HepG2 (cell line): ENCODE results near the gene LYRM4. TPM values are rescaled to one million over a fixed set of nuclear protein-coding genes. Genes with fewer than 3 reads are reported as not detected.

Source experiments
- AGO1 ChIP-seq: fragments of 200-400 bp; formaldehyde crosslinking; IDR thresholded peaks from 2 replicates; pipeline ENCODE4 v1.6.1; 2017; ENCODE audit warnings: mild to moderate bottlenecking, low read depth, low read length, moderate library complexity; ENCODE audit not compliant: poor library complexity, severe bottlenecking
- AGO2 ChIP-seq: fragments of 200-400 bp; formaldehyde crosslinking; optimal IDR thresholded peaks from 2 replicates; pipeline ENCODE3; 2017; ENCODE audit warnings: mild to moderate bottlenecking, low read depth, low read length, moderate library complexity
- ATM ChIP-seq: fragments of 450-650 bp; IDR thresholded peaks from 2 replicates; pipeline ENCODE4 v1.7.1; 2017; ENCODE audit warnings: mild to moderate bottlenecking, borderline replicate concordance
- CCDC6 ChIP-seq: sonication (generic); formaldehyde crosslinking; IDR thresholded peaks from 2 replicates; pipeline ENCODE4 v1.8.1; 2022; ENCODE audit warnings: mild to moderate bottlenecking, missing genetic modification reagents, moderate library complexity
- GTF2F1 ChIP-seq: fragments of 150-350 bp; IDR thresholded peaks from 2 replicates; pipeline ENCODE4 v1.6.1; 2014; ENCODE audit warnings: low read length
- KLF11 ChIP-seq: IDR thresholded peaks from 2 replicates; pipeline ENCODE4 v1.6.1; 2016; ENCODE audit warnings: missing compliant biosample characterization
- MBNL3 ChIP-seq: fragments of 250-450 bp; sonication (Bioruptor Pico); conservative IDR thresholded peaks from 2 replicates; pipeline ENCODE4 v1.8.0; 2022; ENCODE audit warnings: mild to moderate bottlenecking, inconsistent platforms
- SALL2 ChIP-seq: sonication (generic); formaldehyde crosslinking; IDR thresholded peaks from 2 replicates; pipeline ENCODE4 v1.8.1; 2023; ENCODE audit warnings: mild to moderate bottlenecking, missing genetic modification reagents, inconsistent platforms
- SMAD3 ChIP-seq: sonication (generic); formaldehyde crosslinking; IDR thresholded peaks from 2 replicates; pipeline ENCODE4 v1.4.0; 2020; ENCODE audit warnings: missing genetic modification reagents
- STAG1 ChIP-seq: sonication (generic); formaldehyde crosslinking; IDR thresholded peaks from 2 replicates; pipeline ENCODE4 v1.4.0; 2020; ENCODE audit warnings: missing genetic modification reagents
- TGIF2 ChIP-seq: IDR thresholded peaks from 2 replicates; pipeline ENCODE4 v1.6.1; 2016; ENCODE audit warnings: control low read depth, missing compliant biosample characterization
- ZBTB8A ChIP-seq: sonication (generic); formaldehyde crosslinking; IDR thresholded peaks from 2 replicates; pipeline ENCODE4 v1.4.0; 2020; ENCODE audit warnings: mild to moderate bottlenecking, low read depth, missing genetic modification reagents, borderline replicate concordance
- ZKSCAN8 ChIP-seq: IDR thresholded peaks from 2 replicates; pipeline ENCODE4 v1.6.1; 2016; ENCODE audit warnings: borderline replicate concordance, missing genetic modification reagents, missing compliant biosample characterization
- ZNF644 ChIP-seq: IDR thresholded peaks from 2 replicates; pipeline ENCODE4 v1.6.1; 2016; ENCODE audit warnings: low read depth
- polyA plus RNA-seq, 8 experiments: library from polyadenylated mRNA; depleted of rRNA in 3 of 8; stranded (reverse) in 7 of 8; unstranded in 1 of 8; fragments of >200 nt; fragmentation: Illumina TruSeq in 4 of 8; extraction: Trizol in 4 of 8; gene quantifications; 2 replicates each; pipeline versions ENCODE4 v1.2.1 to v1.2.3, GENCODE V29; 2011 to 2016; ENCODE audit warnings: low read depth in 4 of 8, missing spikeins in 1 of 8, mixed read lengths in 1 of 8; ENCODE audit not compliant: insufficient read depth in 1 of 8
- total RNA-seq, 5 experiments: library from RNA; depleted of rRNA; stranded (reverse); fragments of >200 nt; fragmentation: Illumina TruSeq; extraction: Trizol; gene quantifications; 2 replicates each; pipeline ENCODE4 v1.2.3, GENCODE V29; 2016; ENCODE audit warnings: low read depth in 1 of 5
- TF ChIP-seq, protein P1 (sequence below): IDR thresholded peaks from 2 replicates; pipeline ENCODE4 v1.6.1; 2016; ENCODE audit warnings: low read depth, missing genetic modification reagents, missing compliant biosample characterization
- TF ChIP-seq, protein P2 (sequence below): sonication (generic); formaldehyde crosslinking; IDR thresholded peaks from 2 replicates; pipeline ENCODE4 v1.9.0; 2022; ENCODE audit warnings: missing genetic modification reagents, mild to moderate bottlenecking, borderline replicate concordance
- TF ChIP-seq, protein P3 (sequence below): sonication (generic); formaldehyde crosslinking; IDR thresholded peaks from 2 replicates; pipeline ENCODE4 v1.5.0; 2020; ENCODE audit warnings: missing genetic modification reagents
- TF ChIP-seq, protein P4 (sequence below): sonication (generic); formaldehyde crosslinking; IDR thresholded peaks from 2 replicates; pipeline ENCODE4 v1.4.0; 2020; ENCODE audit warnings: mild to moderate bottlenecking, missing genetic modification reagents
- TF ChIP-seq, protein P5 (sequence below): sonication (generic); formaldehyde crosslinking; IDR thresholded peaks from 2 replicates; pipeline ENCODE4 v1.4.0; 2020; ENCODE audit warnings: missing genetic modification reagents

The LYRM4 gene
- total and polyA plus RNA-seq, 2 of the 13 experiments (the other 11 are each of a cell fraction or from before 2014, with no cell fraction given), result 64.6 to 67.5 TPM

DNA sequence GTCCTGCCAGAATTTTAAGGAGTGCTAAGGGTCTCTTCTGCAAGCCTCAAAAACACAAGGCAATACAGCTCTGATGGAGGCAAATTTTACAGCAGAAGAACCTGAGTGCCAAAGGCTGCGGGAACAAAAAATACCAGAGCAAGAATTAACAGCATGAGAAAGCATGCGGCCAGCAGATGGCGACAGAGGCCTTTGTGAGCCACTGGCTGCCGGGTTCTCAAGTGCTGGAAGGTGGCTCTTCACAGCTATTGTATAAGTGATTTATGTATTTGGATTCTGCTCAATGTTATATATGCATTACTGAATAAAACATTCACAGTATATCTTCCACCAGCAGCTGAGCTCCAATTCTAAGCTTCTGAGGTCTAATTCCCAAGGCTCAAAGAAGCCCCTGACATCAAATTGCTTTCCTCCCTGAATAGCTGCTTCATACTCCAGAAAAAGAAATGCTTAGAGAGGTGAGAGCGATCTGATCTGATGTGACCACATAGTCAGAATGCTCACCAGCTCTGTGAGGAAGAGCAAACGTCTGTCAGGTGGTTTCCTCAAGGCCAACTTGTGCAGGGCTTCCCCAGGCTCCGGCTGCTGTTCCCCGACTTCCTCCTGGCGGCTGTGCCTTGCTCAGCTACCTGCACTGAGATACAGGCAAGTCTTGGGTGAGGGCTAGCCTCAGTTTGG lies 117.0 kb downstream of the LYRM4 start (continued):
- TF ChIP-seq AGO2 (no peak), MBNL3 (CRISPR knock-in tag) (no peak), ZNF644 (no peak), KLF11 (CRISPR knock-in tag) (0 out of 2 replicates have a peak, but pooled peaks have one; percentile 35), AGO1 (no peak), SMAD3 (CRISPR knock-in tag) (peak; percentile 51; the same call in 1 of the 2 replicates), ZBTB8A (CRISPR knock-in tag) (no peak), ATM (no peak), TGIF2 (no peak), ZKSCAN8 (CRISPR knock-in tag) (no peak), STAG1 (CRISPR knock-in tag) (peak; percentile 97), CCDC6 (CRISPR knock-in tag) (no peak), SALL2 (CRISPR knock-in tag) (no peak), GTF2F1 (no peak)
- TF ChIP-seq, protein P1, sequence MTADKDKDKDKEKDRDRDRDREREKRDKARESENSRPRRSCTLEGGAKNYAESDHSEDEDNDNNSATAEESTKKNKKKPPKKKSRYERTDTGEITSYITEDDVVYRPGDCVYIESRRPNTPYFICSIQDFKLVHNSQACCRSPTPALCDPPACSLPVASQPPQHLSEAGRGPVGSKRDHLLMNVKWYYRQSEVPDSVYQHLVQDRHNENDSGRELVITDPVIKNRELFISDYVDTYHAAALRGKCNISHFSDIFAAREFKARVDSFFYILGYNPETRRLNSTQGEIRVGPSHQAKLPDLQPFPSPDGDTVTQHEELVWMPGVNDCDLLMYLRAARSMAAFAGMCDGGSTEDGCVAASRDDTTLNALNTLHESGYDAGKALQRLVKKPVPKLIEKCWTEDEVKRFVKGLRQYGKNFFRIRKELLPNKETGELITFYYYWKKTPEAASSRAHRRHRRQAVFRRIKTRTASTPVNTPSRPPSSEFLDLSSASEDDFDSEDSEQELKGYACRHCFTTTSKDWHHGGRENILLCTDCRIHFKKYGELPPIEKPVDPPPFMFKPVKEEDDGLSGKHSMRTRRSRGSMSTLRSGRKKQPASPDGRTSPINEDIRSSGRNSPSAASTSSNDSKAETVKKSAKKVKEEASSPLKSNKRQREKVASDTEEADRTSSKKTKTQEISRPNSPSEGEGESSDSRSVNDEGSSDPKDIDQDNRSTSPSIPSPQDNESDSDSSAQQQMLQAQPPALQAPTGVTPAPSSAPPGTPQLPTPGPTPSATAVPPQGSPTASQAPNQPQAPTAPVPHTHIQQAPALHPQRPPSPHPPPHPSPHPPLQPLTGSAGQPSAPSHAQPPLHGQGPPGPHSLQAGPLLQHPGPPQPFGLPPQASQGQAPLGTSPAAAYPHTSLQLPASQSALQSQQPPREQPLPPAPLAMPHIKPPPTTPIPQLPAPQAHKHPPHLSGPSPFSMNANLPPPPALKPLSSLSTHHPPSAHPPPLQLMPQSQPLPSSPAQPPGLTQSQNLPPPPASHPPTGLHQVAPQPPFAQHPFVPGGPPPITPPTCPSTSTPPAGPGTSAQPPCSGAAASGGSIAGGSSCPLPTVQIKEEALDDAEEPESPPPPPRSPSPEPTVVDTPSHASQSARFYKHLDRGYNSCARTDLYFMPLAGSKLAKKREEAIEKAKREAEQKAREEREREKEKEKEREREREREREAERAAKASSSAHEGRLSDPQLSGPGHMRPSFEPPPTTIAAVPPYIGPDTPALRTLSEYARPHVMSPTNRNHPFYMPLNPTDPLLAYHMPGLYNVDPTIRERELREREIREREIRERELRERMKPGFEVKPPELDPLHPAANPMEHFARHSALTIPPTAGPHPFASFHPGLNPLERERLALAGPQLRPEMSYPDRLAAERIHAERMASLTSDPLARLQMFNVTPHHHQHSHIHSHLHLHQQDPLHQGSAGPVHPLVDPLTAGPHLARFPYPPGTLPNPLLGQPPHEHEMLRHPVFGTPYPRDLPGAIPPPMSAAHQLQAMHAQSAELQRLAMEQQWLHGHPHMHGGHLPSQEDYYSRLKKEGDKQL (CRISPR knock-in tag), result no peak
- TF ChIP-seq, protein P2, sequence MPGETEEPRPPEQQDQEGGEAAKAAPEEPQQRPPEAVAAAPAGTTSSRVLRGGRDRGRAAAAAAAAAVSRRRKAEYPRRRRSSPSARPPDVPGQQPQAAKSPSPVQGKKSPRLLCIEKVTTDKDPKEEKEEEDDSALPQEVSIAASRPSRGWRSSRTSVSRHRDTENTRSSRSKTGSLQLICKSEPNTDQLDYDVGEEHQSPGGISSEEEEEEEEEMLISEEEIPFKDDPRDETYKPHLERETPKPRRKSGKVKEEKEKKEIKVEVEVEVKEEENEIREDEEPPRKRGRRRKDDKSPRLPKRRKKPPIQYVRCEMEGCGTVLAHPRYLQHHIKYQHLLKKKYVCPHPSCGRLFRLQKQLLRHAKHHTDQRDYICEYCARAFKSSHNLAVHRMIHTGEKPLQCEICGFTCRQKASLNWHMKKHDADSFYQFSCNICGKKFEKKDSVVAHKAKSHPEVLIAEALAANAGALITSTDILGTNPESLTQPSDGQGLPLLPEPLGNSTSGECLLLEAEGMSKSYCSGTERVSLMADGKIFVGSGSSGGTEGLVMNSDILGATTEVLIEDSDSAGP (CRISPR knock-in tag), result no peak
- TF ChIP-seq, protein P3, sequence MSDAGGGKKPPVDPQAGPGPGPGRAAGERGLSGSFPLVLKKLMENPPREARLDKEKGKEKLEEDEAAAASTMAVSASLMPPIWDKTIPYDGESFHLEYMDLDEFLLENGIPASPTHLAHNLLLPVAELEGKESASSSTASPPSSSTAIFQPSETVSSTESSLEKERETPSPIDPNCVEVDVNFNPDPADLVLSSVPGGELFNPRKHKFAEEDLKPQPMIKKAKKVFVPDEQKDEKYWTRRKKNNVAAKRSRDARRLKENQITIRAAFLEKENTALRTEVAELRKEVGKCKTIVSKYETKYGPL (CRISPR knock-in tag), result no peak
- TF ChIP-seq, protein P4, sequence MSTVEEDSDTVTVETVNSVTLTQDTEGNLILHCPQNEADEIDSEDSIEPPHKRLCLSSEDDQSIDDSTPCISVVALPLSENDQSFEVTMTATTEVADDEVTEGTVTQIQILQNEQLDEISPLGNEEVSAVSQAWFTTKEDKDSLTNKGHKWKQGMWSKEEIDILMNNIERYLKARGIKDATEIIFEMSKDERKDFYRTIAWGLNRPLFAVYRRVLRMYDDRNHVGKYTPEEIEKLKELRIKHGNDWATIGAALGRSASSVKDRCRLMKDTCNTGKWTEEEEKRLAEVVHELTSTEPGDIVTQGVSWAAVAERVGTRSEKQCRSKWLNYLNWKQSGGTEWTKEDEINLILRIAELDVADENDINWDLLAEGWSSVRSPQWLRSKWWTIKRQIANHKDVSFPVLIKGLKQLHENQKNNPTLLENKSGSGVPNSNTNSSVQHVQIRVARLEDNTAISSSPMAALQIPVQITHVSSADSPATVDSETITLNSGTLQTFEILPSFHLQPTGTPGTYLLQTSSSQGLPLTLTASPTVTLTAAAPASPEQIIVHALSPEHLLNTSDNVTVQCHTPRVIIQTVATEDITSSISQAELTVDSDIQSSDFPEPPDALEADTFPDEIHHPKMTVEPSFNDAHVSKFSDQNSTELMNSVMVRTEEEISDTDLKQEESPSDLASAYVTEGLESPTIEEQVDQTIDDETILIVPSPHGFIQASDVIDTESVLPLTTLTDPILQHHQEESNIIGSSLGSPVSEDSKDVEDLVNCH (CRISPR knock-in tag), result no peak
- TF ChIP-seq, protein P5, sequence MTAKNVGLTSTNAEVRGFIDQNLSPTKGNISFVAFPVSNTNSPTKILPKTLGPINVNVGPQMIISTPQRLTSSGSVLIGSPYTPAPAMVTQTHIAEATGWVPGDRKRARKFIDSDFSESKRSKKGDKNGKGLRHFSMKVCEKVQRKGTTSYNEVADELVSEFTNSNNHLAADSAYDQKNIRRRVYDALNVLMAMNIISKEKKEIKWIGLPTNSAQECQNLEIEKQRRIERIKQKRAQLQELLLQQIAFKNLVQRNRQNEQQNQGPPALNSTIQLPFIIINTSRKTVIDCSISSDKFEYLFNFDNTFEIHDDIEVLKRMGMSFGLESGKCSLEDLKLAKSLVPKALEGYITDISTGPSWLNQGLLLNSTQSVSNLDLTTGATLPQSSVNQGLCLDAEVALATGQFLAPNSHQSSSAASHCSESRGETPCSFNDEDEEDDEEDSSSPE (CRISPR knock-in tag), result no peak
